Mesendoderm (in vitro differentiated cells): ENCODE measurements around the gene SPINK8. TPM values are rescaled to one million over a fixed set of nuclear protein-coding genes. Genes with fewer than 3 reads are reported as not detected.
"Not testable (repeated sequence)": the region's sequence is repeated elsewhere in the genome, so short reads cannot be mapped to it uniquely, and the experiment has no call there.

Source experiments
- DNase-seq: peaks from one replicate; pipeline ENCODE4 v3.0.0; 2013
- H2AK5ac ChIP-seq: 2 replicates; pipeline ENCODE4 v1.6.1; 2013; ENCODE audit warnings: low read length, inconsistent platforms
- H2BK120ac ChIP-seq: 2 replicates; pipeline ENCODE4 v1.6.1; 2013; ENCODE audit warnings: low read depth, mild to moderate bottlenecking, low read length, moderate library complexity, mixed read lengths
- H2BK15ac ChIP-seq: replicated peaks from 2 replicates; pipeline ENCODE4 v1.6.1; 2013; ENCODE audit warnings: low read depth, mild to moderate bottlenecking, moderate library complexity
- H2BK5ac ChIP-seq: 2 replicates; pipeline ENCODE4 v1.6.1; 2013; ENCODE audit warnings: low read length, inconsistent platforms
- H3K18ac ChIP-seq: 2 replicates; pipeline ENCODE4 v1.6.1; 2013; ENCODE audit warnings: mild to moderate bottlenecking, low read length, mixed read lengths
- H3K23ac ChIP-seq: one replicate; pipeline ENCODE4 v1.6.1; 2013; ENCODE audit warnings: low read length
- H3K27ac ChIP-seq: 2 replicates; pipeline ENCODE4 v1.5.1; 2013; ENCODE audit warnings: low read depth, mild to moderate bottlenecking, inconsistent platforms, low read length, moderate library complexity
- H3K27me3 ChIP-seq: 2 replicates; pipeline ENCODE4 v1.6.1; 2013; ENCODE audit warnings: low read length, control low read depth, mild to moderate bottlenecking, inconsistent platforms; ENCODE audit not compliant: insufficient read depth, poor library complexity
- H3K36me3 ChIP-seq: 2 replicates; pipeline ENCODE4 v1.6.1; 2013; ENCODE audit warnings: low read length, inconsistent platforms; ENCODE audit not compliant: control insufficient read depth, insufficient read depth
- H3K4ac ChIP-seq: one replicate; pipeline ENCODE4 v1.6.1; 2013; ENCODE audit warnings: low read depth, mild to moderate bottlenecking, low read length, moderate library complexity
- H3K4me1 ChIP-seq: 2 replicates; pipeline ENCODE4 v1.6.1; 2013; ENCODE audit warnings: low read depth, low read length, inconsistent platforms; ENCODE audit not compliant: control insufficient read depth
- H3K4me2 ChIP-seq: 2 replicates; pipeline ENCODE4 v1.6.1; 2013; ENCODE audit warnings: low read length
- H3K4me3 ChIP-seq: 2 replicates; pipeline ENCODE4 v1.5.1; 2013; ENCODE audit warnings: mild to moderate bottlenecking, low read length
- H3K56ac ChIP-seq: one replicate; pipeline ENCODE4 v1.6.1; 2013; ENCODE audit warnings: low read length
- H3K79me1 ChIP-seq: 2 replicates; pipeline ENCODE4 v1.6.1; 2013; ENCODE audit warnings: low read length, inconsistent platforms
- H3K79me2 ChIP-seq: 2 replicates; pipeline ENCODE4 v1.6.1; 2013; ENCODE audit warnings: mild to moderate bottlenecking, low read length; ENCODE audit not compliant: control insufficient read depth, insufficient read depth
- H3K9ac ChIP-seq: 2 replicates; pipeline ENCODE4 v1.6.1; 2013; ENCODE audit warnings: low read length, inconsistent platforms
- H4K5ac ChIP-seq: one replicate; pipeline ENCODE4 v1.6.1; 2013; ENCODE audit warnings: low read length
- H4K8ac ChIP-seq: one replicate; pipeline ENCODE4 v1.6.1; 2013; ENCODE audit warnings: low read depth, mild to moderate bottlenecking, control low read depth, low read length, moderate library complexity
- WGBS: extraction: QIAGEN DNeasy Blood & Tissue Kit; methylation state at CpG from one replicate; pipeline ENCODE4 v1.1.7; 2013; ENCODE audit warnings: low lambda C conversion rate, missing lambda C conversion rate; ENCODE audit not compliant: insufficient coverage; ENCODE audit errors: extremely low coverage; 5-methylcytosine and 5-hydroxymethylcytosine counted together
- polyA plus RNA-seq, 2 experiments: library from polyadenylated mRNA; stranded (reverse); fragments of 200-250 nt; gene quantifications; one replicate each; pipeline ENCODE4 v1.2.3, GENCODE V29; 2013

SPINK8 gene
- polyA plus RNA-seq (2013, experiment 1 of 2): not detected
- not detected for polyA plus RNA-seq (2013, experiment 2 of 2)

DNA sequence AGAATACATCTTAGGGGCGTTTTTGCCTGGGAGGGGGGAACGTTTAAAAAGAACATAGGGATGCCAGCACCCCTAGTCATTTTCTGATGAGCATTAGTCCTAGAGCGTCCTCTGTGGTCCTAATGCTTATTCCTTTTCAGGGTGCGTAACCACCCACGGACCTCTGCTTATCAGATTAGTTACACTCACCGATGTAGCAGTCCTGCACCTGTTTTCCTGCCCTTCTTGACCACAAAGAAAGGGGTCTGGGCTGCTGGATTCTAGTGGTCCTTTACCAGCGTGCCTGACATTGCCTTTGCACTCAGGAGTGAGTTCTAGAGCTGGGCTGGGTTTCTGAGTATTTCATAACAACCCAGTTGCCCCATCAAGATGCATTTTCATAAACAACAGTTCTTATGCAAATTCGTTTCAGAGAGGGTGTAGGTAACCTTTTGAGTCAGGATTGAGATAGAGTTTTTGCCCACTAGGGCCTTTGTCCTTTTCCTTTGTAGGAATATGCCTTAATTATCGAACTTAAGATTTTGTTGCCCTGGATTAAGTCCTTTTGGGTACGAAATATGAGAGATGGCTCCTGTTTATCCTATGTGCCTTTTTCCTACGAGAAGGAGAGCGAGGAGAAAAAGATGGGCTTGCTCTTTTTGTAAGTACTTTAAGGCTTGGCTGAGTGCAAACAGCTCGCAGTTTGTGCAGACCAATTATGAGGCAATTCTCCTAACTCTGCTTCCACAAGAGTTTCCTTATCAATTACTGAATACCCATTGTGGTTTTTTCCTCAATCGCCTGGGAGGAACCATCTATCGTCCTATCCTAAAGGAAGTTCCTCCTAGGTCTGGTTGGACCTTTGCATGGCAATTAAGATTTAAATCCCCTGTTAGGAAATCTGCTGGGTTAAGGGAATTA is at the start of gene SPINK8:
Gene SPINK8 (minus strand): TSS at position 316 of the 900 bp plus-strand sequence. CDS start 5,320 bp downstream, outside the sequence.
- H3K79me2 ChIP-seq, H2BK5ac ChIP-seq: not testable (repeated sequence)

DNA sequence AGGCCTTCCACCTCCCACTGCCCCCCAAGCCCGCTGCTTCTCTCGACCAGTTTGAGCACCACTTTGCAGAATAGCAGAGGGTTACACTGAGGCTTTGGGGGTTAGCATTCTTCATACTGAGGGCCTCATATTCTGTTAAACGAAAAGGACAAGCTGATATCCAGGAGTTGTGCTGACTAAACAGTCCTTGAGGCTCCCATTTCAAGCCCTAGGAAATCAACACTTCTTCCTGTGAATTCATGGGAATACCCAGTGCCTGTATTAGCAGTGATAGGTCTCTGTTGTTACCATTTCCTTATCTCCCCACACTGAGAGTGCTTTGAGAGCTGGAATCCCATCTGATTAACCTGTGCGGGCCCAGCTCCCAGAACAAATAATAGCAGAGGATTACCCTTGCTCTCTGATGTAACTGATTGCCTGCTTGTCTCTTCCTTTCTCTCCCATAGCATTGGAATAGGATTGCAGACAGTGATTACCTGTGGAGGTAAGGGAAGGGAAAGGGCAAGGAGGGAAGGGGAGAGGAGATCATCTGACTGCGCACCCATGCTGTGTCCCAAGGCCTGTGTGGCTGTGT is 39.5 kb upstream of the SPINK8 start:
- peak; percentile 81 for DNase-seq

More for the DNA sequence above, at the start of gene SPINK8:
- H3K18ac ChIP-seq, H3K4me2 ChIP-seq, H3K4me1 ChIP-seq, H3K79me1 ChIP-seq, H2BK15ac ChIP-seq, H2BK120ac ChIP-seq, H3K4me3 ChIP-seq, H4K5ac ChIP-seq, H3K27me3 ChIP-seq, H3K27ac ChIP-seq, DNase-seq, H3K4ac ChIP-seq, H3K36me3 ChIP-seq, H4K8ac ChIP-seq, H3K56ac ChIP-seq, H3K9ac ChIP-seq, H2AK5ac ChIP-seq, H3K23ac ChIP-seq: not testable (repeated sequence)
- WGBS: no CpG with 5 or more reads among the region's 15 CpGs

DNA sequence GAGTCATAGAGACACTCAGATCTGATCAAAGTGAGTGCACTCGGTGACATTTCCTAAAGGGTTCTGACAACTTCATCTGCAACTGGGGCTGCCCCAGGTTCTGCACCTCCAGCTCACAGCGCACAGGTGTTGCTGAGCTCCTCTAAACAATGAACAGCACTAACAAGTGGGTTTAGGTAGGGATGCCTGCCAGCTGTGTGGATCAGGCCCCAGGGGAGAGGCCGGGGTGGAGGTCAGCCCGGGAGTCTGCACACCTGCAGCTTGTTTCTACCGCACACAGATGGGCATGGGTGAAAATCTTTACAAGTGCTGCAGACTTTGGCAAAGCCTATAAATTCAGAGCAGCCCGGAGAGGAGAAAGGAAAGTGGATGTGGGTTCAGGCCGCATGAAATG is 38.9 kb upstream of the SPINK8 start:
- Histone ChIP-seq H2BK120ac (no peak overlapping the region), H3K79me2 (no peaks in the 10 kb centered on the region), H3K18ac (no peak overlapping the region), H4K5ac (no peak overlapping the region), H3K4ac (no peak overlapping the region), H3K36me3 (no peaks in the 10 kb centered on the region), H3K56ac (no peak overlapping the region), H3K79me1 (no peaks in the 10 kb centered on the region), H3K23ac (no peak overlapping the region), H3K27ac (no peak overlapping the region), H2BK5ac (no peak overlapping the region), H4K8ac (no peak overlapping the region), H2AK5ac (no peak overlapping the region), H3K9ac (no peak overlapping the region), H3K4me2 (no peak overlapping the region), H2BK15ac (no peak overlapping the region), H3K4me1 (no peaks in the 10 kb centered on the region), H3K27me3 (no peaks in the 10 kb centered on the region), H3K4me3 (no peak overlapping the region)
- no CpG with 5 or more reads among the region's 7 CpGs for WGBS
- DNase-seq: no peak

More for the DNA sequence above, 39.5 kb upstream of the SPINK8 start:
- no peak overlapping the region for H2BK5ac ChIP-seq
- no peak overlapping the region for H3K4me3 ChIP-seq
- no peak overlapping the region for H3K56ac ChIP-seq
- no peak overlapping the region for H3K4me2 ChIP-seq
- no peak overlapping the region for H4K8ac ChIP-seq
- H4K5ac ChIP-seq: no peak overlapping the region
- no peak overlapping the region for H2BK120ac ChIP-seq
- no peaks in the 10 kb centered on the region for H3K36me3 ChIP-seq
- no peak overlapping the region for H3K27ac ChIP-seq
- no CpG with 5 or more reads among the region's 5 CpGs for WGBS
- no peak overlapping the region for H2BK15ac ChIP-seq
- H3K4me1 ChIP-seq: no peaks in the 10 kb centered on the region
- no peaks in the 10 kb centered on the region for H3K79me2 ChIP-seq
- H3K9ac ChIP-seq: no peak overlapping the region
- no peak overlapping the region for H2AK5ac ChIP-seq
- no peak overlapping the region for H3K23ac ChIP-seq
- no peaks in the 10 kb centered on the region for H3K79me1 ChIP-seq
- H3K27me3 ChIP-seq: no peaks in the 10 kb centered on the region
- no peak overlapping the region for H3K4ac ChIP-seq
- H3K18ac ChIP-seq: no peak overlapping the region

DNA sequence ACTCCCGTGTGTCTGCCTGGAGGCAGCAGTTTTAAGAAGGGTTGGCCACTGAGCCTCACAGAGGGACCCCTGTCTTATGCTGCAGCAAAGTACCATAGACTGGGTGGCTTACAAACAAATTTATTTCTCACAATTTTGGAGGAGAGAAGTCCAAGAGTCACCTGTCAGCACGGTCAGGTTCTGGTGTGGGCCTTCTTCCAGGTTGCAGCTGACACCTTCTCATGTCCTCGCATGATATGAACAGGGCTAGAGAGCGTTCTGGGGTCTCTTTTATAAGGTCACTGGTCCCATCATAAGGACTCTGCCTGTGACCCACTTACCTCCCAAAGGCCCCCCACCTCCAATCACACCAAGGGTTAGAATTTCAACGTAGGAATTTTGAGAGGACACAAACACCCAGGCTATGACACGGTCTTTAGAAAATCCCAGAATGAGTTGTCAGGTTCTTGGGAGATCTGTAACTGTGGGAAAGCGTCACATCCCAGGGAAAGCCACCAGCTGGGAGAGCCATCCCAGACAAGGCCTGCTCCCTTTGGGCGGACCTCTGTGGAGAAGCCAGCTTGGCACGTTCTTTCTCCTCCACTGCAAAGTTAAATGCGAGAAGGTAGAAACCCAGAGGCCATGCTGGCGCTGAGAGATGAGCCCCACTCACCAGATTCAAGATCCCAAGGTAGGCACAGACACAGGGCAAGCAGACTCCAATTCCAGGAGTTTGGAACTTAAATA is 38.4 kb upstream of the SPINK8 start, which contains the start of gene FBXW12:
Gene FBXW12 (plus strand): TSS at position 569 of the 726 bp plus-strand sequence. CDS start 549 bp downstream, outside the sequence.
- H2AK5ac ChIP-seq: no peak within 1 kb of the TSS
- no peak within 1 kb of the TSS for H3K23ac ChIP-seq
- no peak within 1 kb of the TSS for H3K9ac ChIP-seq
- H3K4me2 ChIP-seq: no peak within 1 kb of the TSS
- H2BK15ac ChIP-seq: no peak within 1 kb of the TSS
- no peak within 1 kb of the TSS for H3K4ac ChIP-seq
- H3K18ac ChIP-seq: no peak within 1 kb of the TSS
- H3K56ac ChIP-seq: no peak within 1 kb of the TSS
- H3K4me3 ChIP-seq: no peak within 1 kb of the TSS
- no peak within 1 kb of the TSS for H4K5ac ChIP-seq
- no peak within 1 kb of the TSS for H2BK5ac ChIP-seq
- H2BK120ac ChIP-seq: no peak within 1 kb of the TSS
- H3K79me2 ChIP-seq: no peaks in the 10 kb centered on the region
- no peak for DNase-seq
- H3K4me1 ChIP-seq: no peaks in the 10 kb centered on the region
- no CpG with 5 or more reads among the region's 11 CpGs for WGBS
- H4K8ac ChIP-seq: no peak within 1 kb of the TSS
- no peaks in the 10 kb centered on the region for H3K27me3 ChIP-seq
- H3K36me3 ChIP-seq: no peaks in the 10 kb centered on the region
- H3K27ac ChIP-seq: no peak within 1 kb of the TSS
- H3K79me1 ChIP-seq: no peaks in the 10 kb centered on the region

DNA sequence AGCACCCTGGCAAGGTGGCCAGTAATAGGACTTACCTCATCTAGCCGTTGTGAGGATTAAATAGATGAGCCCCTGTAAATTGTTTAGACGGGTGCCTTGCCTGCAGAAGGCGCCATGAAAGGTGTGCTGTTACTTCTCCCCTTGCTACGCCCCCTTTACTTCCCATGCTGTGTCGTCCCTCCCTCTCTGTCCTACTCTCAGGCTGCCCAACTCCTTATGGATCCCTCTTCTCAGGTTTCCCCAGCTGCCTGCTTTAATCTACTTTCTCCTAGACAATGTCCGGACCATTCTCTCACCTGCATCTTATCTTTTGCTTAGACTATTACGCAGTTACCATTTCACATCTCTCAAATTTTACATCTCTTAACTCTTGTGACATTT is 36.9 kb upstream of the SPINK8 start:
- no peaks in the 10 kb centered on the region for H3K36me3 ChIP-seq
- no peak overlapping the region for H3K56ac ChIP-seq
- H3K4me1 ChIP-seq: no peaks in the 10 kb centered on the region
- no peak overlapping the region for H2BK120ac ChIP-seq
- no CpG with 5 or more reads among the region's 7 CpGs for WGBS
- no peak overlapping the region for H3K4me2 ChIP-seq
- H2AK5ac ChIP-seq: no peak overlapping the region
- no peak overlapping the region for H2BK5ac ChIP-seq
- no peak overlapping the region for H4K8ac ChIP-seq
- H3K27ac ChIP-seq: no peak overlapping the region
- H2BK15ac ChIP-seq: no peak overlapping the region
- no peak overlapping the region for H3K23ac ChIP-seq
- no peaks in the 10 kb centered on the region for H3K27me3 ChIP-seq
- H3K4me3 ChIP-seq: no peak overlapping the region
- no peak for DNase-seq
- H4K5ac ChIP-seq: no peak overlapping the region
- H3K79me2 ChIP-seq: no peaks in the 10 kb centered on the region
- H3K79me1 ChIP-seq: no peaks in the 10 kb centered on the region
- no peak overlapping the region for H3K18ac ChIP-seq
- no peak overlapping the region for H3K9ac ChIP-seq
- H3K4ac ChIP-seq: no peak overlapping the region
